ENCODE measurements around the gene ST6GALNAC2.

DNA sequence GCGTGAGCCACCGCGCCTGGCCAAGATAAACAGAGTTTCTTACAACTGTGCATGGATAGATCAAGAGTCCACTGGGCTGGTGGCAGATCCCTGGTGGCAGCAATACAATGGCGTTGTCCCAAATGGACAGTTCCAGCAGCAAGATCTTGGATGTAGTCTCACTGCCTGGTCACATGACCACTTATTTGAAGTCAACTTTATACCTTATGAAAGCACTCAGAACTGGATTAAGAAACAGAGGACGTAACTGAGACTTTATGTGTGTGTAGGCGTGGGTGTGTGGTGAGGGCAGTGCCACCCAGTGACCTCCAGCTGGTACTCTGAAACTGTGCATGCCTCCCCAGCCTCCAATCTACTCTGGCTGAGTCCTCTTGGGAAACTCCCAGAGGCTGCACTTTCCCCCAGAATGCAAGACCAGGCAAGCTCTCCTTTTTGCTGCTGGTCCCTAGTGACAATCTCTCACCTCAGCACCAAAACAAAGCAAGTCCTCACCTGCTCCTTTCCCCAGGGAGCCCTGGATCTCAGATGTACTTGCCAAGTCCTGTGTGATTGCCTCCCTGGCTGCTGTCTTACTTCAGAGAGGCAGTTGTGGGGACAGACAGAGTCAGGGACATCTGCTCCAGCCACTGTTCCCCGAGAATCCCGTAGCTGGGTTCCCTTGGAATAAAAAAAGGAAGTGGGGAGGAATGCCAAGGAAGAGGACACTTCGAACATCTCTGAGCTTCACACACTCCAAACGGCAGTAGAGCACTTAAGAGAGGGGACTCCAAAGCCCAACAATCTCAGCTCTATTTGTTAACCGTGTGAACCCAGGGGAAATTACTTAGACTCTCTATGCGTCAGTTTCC is 11.7 kb upstream of the ST6GALNAC2 start:
- TF ChIP-seq, protein P1, sequence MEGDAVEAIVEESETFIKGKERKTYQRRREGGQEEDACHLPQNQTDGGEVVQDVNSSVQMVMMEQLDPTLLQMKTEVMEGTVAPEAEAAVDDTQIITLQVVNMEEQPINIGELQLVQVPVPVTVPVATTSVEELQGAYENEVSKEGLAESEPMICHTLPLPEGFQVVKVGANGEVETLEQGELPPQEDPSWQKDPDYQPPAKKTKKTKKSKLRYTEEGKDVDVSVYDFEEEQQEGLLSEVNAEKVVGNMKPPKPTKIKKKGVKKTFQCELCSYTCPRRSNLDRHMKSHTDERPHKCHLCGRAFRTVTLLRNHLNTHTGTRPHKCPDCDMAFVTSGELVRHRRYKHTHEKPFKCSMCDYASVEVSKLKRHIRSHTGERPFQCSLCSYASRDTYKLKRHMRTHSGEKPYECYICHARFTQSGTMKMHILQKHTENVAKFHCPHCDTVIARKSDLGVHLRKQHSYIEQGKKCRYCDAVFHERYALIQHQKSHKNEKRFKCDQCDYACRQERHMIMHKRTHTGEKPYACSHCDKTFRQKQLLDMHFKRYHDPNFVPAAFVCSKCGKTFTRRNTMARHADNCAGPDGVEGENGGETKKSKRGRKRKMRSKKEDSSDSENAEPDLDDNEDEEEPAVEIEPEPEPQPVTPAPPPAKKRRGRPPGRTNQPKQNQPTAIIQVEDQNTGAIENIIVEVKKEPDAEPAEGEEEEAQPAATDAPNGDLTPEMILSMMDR (IDR thresholded peaks at IDR 0.05): no peak
- TF ChIP-seq POLR2A (IDR thresholded peaks at IDR 0.05): no peak
